Measurements from ENCODE around the gene SLC17A3.

SLC17A3 gene

GRCh38 chr6:25835442-25836283, 38.4 kb downstream of the SLC17A3 start:
- no peak for DNase-seq

DNA sequence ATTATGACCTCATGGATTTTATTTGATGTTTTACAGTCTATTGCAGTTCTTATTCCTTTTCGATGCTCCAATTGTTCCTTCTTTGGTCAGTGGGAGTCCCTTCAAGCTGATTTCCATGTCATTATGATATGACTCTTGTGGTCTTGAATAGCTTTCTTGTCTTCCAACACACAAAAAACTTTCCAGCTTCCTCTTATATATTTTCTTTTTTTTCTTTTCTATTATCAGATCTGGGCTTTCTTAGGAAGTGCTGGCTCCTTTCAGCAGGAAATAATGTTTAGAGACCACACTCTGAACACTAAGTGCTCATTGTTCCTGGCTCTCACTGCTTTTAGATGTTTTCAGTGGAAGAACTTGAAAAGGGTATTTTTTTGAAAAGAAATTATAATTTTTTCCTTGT, 39.1 kb downstream of the SLC17A3 start:
- DNase-seq, result no peak

DNA sequence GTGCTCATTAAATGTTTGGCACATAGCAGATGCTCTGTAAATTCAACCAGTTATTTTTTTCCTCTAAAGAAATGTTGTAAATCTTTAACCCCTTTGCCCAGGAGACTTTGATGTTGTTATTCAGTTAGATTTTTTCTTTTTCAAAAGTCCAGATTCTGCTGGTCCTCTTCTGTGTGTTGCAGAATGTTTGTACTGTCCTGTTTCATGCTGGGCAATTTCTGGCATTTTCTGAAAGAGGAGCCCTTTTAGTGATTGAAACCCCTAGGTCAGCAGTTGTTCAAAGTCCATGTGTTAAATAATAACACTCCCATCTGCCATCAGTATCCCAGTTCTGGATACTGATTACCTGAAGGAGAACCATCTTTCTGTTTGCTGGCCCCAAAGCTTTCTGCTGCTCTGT, 40.9 kb downstream of the SLC17A3 start:
- DNase-seq, result no peak

GRCh38 chr6:25832670-25833069, 41.4 kb downstream of the SLC17A3 start:
- DNase-seq, result no peak

- DNase-seq, result no peak
Observed at GRCh38 chr6:25832307-25832662, 41.8 kb downstream of the SLC17A3 start.

- DNase-seq, result no peak
Observed at GRCh38 chr6:25831532-25832306, 42.3 kb downstream of the SLC17A3 start, which contains the start of gene SLC17A1. SLC17A1 (minus strand) TSS chr6:25832052; CDS start chr6:25830557, 1,495 bp downstream.

DNA sequence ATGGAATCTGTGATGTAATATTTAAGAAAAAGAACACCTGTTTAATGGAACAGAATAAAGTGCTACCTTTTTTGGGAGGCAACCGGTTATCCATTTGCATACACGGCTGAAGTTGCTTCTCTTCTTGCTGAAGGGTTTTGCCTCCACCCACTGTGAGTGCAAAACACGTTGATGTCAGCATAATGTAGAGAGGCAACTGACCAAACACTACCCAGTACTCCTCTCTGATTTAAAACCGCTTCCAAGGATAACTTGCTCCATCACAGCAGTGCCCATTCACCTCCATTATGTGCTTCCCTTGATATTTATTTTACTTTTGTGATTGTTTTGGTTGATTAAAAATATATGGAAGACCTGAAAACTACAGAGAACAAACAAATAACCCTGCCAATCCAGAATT, 43.6 kb downstream of the SLC17A3 start:
- DNase-seq, result no peak

DNA sequence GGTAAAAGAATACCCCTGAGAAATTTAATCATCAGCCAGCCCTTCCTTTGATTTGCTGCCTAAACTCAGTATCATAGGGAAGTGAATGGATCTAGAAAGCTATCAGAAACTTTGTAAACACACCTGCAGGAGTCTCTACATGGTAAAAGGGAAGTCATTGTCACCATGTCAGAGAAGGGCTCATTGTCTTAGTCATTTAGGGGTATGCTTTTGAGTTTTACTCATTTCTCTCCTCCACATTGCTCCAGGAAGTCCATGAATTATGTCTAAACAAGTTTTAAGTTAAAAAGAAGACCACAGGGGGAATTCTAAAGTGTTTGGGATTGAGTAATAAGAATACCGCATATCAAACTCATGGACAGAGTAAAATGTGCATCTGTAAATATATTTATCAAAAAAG, 44.7 kb downstream of the SLC17A3 start:
- no peak for DNase-seq

- no peak for DNase-seq
Observed at GRCh38 chr6:25821341-25821740, 52.7 kb downstream of the SLC17A3 start.

DNA sequence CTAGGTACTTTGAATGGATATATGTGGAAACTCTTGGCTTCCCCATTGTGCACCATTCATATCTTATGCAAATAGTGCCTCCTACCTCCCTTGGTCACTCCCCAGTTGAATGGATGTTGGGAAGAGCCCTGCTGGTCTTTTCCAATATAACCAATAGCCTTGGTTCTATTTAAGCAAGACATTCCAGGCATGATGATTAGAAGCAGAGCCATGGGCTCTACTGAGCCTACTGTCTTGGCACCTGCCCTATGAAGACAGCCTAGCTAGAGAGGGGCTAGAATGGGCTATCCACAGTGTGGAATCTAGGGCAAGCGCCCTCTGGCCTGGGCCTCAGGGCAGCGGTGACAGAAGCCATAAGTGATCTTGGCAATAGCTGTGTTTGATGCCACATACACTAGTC, 57.8 kb downstream of the SLC17A3 start:
- DNase-seq, result no peak

GRCh38 chr6:25815194-25815593, 58.8 kb downstream of the SLC17A3 start:
- DNase-seq, result no peak

GRCh38 chr6:25804804-25805203, 69.2 kb downstream of the SLC17A3 start:
- DNase-seq, result no peak

GRCh38 chr6:25801436-25801835, 72.6 kb downstream of the SLC17A3 start:
- DNase-seq, result no peak
